ENCODE measurements around the gene NR3C1. TPM values are rescaled to one million over a fixed set of nuclear protein-coding genes. Genes with fewer than 3 reads are reported as not detected.

Gene NR3C1
- total and polyA plus RNA-seq, 8 donors = 6.5 to 42.2 (median 27.1) TPM

DNA sequence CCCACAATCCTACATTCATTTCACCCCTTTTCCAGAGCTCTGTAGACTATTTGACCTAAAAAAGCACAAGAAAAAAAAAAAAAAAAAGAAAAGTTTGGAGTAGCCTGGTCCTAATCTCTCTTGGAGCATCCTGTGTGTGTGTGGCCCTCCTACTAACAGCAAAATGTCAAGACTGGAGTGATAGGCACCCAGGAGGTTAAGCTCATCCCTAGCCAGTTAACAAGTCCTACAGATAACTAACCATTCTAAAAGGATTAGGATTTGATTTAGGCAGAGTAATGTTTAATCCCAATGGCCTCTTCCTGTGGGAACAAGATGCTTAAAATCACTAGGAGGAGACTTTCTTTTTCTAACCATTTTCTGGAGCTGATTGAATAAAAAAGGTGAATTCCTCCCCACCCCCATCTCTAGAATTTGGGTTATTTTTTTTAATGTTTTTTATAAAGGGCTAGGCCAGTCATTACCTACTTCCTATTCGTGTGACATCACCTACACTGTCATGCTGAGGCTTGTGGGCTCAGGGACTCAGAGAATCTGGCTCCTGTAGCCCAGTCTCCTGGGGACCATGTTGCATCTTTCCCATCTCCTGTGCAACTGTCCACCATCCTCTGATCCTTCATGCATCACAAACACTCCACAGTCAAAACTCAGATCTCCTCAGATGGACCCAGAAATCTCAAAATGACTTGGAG lies 43.2 kb upstream of the NR3C1 start:
- ATAC-seq = no peak

DNA sequence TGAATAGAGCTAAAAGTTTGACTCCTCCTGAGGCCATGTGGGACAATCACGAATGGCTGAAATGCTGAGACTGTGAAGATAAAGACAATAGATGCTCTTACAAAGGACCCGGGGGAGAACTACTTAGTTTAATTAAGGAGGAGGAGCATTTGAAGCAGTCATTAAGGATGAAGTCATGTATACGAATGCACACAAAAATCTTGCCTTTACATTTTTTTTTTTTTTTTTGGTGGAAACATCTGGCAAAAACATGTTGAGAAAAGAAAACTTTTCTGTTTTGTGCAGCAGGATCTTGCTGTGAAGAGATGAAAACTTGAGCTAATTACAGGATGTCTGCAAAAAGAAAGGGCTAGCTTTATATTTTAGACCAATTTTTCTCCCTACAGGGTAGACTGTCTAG lies 42.3 kb upstream of the NR3C1 start:
- no peak overlapping the region for H3K27ac ChIP-seq
- ATAC-seq = no peak
- H3K4me3 ChIP-seq = no peak overlapping the region
- no peak for DNase-seq
- no peak for FAIRE-seq
- no peaks in the 10 kb centered on the region for H3K27me3 ChIP-seq
- intact Hi-C loops (cut with DNase I) = no loop called here
- no peaks in the 10 kb centered on the region for H3K36me3 ChIP-seq
- TF ChIP-seq CTCF (IDR thresholded peaks at IDR 0.05) = no peak
- H3K4me1 ChIP-seq = no peaks in the 10 kb centered on the region
- 50 to 52% methylated on average over 3 of the region's 3 CpGs for WGBS, 2 donors
- H3K9me3 ChIP-seq = no peaks in the 10 kb centered on the region

More for the DNA sequence above, 43.2 kb upstream of the NR3C1 start:
- Histone ChIP-seq H3K4me1 (no peaks in the 10 kb centered on the region), H3K4me3 (no peak overlapping the region), H3K9me3 (no peaks in the 10 kb centered on the region), H3K27ac (no peak overlapping the region), H3K36me3 (no peaks in the 10 kb centered on the region), H3K27me3 (no peaks in the 10 kb centered on the region)
- FAIRE-seq (no peak), DNase-seq (no peak)
- 51 to 70% methylated on average over 1 of the region's 1 CpG for WGBS, 2 donors
- TF ChIP-seq CTCF (IDR thresholded peaks at IDR 0.05) = no peak
- intact Hi-C loops (cut with DNase I) = no loop called here

DNA sequence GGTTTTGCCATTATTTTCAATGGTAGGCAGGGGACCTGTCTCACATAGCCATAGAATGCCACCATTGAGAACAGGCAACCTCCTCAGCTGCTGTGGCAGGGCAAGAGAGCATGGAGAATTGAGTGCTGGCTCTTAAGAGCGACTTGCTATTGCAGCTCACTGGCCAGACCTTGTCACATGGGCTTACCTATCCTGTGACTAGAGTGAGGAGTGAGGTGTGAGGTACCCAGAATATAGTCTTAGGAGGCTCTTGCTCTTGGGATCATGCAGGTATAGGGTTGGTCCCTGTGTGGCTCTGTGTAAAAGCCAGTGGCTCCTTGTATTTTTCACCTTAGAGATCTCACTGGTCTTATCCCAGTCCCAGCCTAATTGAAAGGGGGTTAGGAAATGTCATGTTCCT lies 39.8 kb upstream of the NR3C1 start:
- FAIRE-seq (no peak), ATAC-seq (no peak), DNase-seq (no peak)
- no peak for TF ChIP-seq CTCF (IDR thresholded peaks at IDR 0.05)
- Histone ChIP-seq H3K27ac (no peak overlapping the region), H3K36me3 (no peaks in the 10 kb centered on the region), H3K4me3 (no peak overlapping the region), H3K9me3 (no peaks in the 10 kb centered on the region), H3K27me3 (no peaks in the 10 kb centered on the region), H3K4me1 (no peaks in the 10 kb centered on the region)
- 92 to 100% methylated on average over 1 of the region's 1 CpG for WGBS, 2 donors
- intact Hi-C loops (cut with DNase I) = no loop called here

DNA sequence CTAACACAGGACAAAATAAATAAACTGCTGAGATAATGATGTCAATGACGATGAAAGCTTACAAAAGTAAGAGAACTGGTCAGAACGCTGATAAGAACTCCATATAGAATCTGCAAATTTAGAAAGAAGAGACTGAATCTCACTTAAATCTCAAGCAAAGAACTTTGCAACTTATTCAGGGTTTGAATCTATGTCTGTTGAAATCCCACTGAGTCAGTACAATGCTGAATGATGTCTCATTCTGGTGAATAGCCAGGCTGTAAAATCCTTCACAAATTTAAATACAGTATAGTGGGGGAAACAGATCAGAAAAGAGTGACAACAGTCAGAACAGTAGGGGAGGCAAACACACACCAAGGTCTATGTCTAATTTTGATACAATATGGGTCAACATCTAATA lies 38.9 kb upstream of the NR3C1 start:
- ATAC-seq (no peak), FAIRE-seq (no peak), DNase-seq (no peak)
- no peak overlapping the region for H3K4me3 ChIP-seq
- TF ChIP-seq CTCF (IDR thresholded peaks at IDR 0.05) = no peak
- H3K4me1 ChIP-seq = no peaks in the 10 kb centered on the region
- H3K9me3 ChIP-seq = no peaks in the 10 kb centered on the region
- no peak overlapping the region for H3K27ac ChIP-seq
- 33 to 48% methylated on average over 2 of the region's 2 CpGs for WGBS, 2 donors
- H3K27me3 ChIP-seq = no peaks in the 10 kb centered on the region
- no peaks in the 10 kb centered on the region for H3K36me3 ChIP-seq
- intact Hi-C loops (cut with DNase I) = no loop called here

DNA sequence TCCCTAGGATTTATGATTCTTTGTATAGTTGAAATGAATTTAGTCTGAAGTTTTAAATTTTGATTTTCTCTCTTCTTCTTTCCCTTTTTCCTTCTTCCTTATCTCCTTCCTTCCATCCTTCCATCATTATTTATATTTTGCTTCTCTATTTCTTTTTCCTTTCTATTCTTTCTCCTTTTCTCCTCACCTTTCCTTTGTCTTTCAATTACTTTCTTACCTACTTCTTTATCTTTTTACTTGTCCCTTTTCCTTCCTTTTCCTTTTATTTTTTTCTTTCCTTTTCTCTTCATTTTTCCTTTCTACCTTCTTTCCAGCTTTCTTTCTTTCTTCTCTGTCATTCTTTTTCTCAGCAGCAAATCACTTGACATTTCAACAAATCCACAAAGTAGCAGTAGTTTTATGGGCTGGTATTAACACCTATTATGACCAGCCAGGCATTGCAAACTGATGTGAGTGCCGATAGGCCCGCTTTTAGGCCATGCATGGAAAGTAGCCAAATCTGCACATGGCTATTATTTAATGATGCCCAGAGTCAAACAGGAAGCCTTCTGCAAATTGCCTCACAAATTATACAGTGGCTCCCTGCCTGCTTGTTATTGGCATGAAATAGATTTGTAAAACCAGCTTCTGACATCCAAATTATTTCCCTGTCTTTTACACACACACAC lies 37.1 kb upstream of the NR3C1 start:
- H3K9me3 ChIP-seq = no peaks in the 10 kb centered on the region
- no peak overlapping the region for H3K4me3 ChIP-seq
- intact Hi-C loops (cut with DNase I) = no loop called here
- 18 to 28% methylated on average over 2 of the region's 2 CpGs for WGBS, 2 donors
- DNase-seq (peak in 1 of 6 donors; percentile 12), ATAC-seq (no peak), FAIRE-seq (no peak)
- no peaks in the 10 kb centered on the region for H3K36me3 ChIP-seq
- H3K27ac ChIP-seq = no peak overlapping the region
- H3K4me1 ChIP-seq = no peaks in the 10 kb centered on the region
- H3K27me3 ChIP-seq = no peaks in the 10 kb centered on the region
- no peak for TF ChIP-seq CTCF (IDR thresholded peaks at IDR 0.05)
